Measurements from ENCODE around the gene ATP6V0E2. TPM values are rescaled to one million over a fixed set of nuclear protein-coding genes. Genes with fewer than 3 reads are reported as not detected.
"Not testable (repeated sequence)": the region's sequence is repeated elsewhere in the genome, so short reads cannot be mapped to it uniquely, and the experiment has no call there.

ATP6V0E2 gene
- total RNA-seq, 1 donor from 2014 or later: 49.4 TPM

DNA sequence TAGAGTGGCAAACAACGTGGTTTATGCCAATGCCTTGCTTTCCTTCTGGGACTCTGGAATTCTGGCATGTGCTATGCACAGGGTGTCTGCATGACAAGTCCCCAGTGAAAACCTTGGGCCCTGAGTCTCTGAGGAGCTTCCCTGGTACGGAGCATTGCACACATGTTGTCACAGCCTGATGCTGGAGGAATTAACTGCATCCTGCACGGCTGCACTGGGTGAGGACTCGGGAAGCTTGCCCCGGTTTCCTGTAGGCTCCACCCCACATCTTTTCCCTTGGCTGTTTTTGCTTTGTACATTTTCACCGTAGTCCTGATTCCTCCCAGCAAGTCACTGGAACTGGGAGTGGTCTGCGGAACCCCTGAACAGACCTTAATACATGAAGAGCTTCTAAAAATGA, 52.6 kb downstream of the ATP6V0E2 start:
- H3K27me3 Mint-ChIP-seq; H3K9me3 Mint-ChIP-seq (ENCODE audit: low read depth); H3K4me3 Mint-ChIP-seq (ENCODE audit: low read depth); H3K36me3 Mint-ChIP-seq (ENCODE audit: insufficient read depth); DNase-seq (ENCODE audit: low spot score, unreplicated experiment); H3K27ac Mint-ChIP-seq; H3K4me1 Mint-ChIP-seq (ENCODE audit: low read depth): not testable (repeated sequence)

Other genes starting within 250 kb of the ATP6V0E2 start
- gene ZNF467, start 100.4 kb upstream of the ATP6V0E2 start, total RNA-seq: 14.8 and 16.1 TPM in 2 replicates
- gene ZNF862, start 35.6 kb upstream of the ATP6V0E2 start, total RNA-seq: 19.5 and 22.8 TPM in 2 replicates

Measured in progenitor cell of endocrine pancreas (in vitro differentiated cells).